GM21367 (cell line): ENCODE data around the gene UNC13C.
"Not testable (repeated sequence)": the region's sequence is repeated elsewhere in the genome, so short reads cannot be mapped to it uniquely, and the experiment has no call there.

Experiments used
- ATAC-seq: cut with Tn5 transposase; IDR thresholded peaks from one replicate; pipeline ENCODE4 v1.9.1; 2021; ENCODE audit not compliant: unreplicated experiment

The UNC13C gene

DNA sequence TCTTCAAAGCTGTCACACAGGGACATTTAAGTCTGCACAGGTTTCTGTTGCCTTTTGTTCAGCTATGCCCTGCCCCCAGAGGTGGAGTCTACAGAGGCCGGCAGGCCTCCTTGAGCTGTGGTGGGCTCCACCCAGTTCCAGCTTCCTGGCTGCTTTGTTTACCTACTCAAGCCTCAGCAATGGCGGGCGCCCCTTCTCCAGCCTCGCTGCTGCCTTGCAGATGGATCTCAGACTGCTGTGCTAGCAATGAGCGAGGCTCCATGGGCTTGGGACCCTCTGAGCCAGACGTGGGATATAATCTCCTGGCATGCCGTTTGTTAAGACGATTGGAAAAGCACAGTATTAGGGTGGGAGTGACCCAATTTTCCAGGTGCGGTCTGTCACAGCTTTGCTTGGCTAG lies 472.0 kb downstream of the UNC13C start:
- not testable (repeated sequence) for ATAC-seq

DNA sequence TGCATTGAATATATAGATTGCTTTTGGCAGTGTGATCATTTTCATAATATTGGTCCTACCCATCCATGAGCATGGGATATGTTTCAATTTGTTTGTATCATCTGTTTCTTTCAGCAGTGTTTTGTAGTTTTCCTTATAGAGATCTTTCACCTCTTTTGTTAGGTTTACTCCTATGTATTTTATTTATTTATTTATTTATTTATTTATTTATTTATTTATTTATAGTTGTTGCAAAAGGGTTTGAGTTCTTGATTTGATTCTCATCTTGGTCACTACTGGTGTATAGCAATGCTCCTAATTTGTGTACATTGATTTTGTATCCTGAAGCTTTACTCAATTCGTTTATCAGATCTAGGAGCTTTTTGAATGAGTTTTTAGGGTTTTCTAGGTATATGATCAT lies 478.2 kb downstream of the UNC13C start:
- no peak for ATAC-seq

DNA sequence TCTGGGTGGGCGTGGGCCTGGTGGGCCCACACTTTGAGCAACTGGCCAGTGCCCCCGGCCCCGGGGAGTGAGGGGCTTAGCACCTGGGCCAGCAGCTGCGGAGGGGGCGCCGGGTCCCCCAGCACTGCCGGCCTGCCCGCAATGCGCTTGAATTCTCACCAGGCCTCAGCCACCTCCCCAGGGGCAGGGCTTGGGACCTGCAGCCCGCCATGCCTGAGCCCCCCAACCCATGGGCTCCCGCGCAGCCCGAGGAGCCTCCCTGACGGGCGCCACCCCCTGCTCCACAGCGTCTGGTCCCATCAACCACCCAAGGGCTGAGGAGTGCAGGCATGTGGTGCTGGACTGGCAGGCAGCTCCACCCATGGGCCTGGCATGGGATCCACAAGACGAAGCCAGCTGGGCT lies 484.3 kb downstream of the UNC13C start:
- ATAC-seq = no peak

DNA sequence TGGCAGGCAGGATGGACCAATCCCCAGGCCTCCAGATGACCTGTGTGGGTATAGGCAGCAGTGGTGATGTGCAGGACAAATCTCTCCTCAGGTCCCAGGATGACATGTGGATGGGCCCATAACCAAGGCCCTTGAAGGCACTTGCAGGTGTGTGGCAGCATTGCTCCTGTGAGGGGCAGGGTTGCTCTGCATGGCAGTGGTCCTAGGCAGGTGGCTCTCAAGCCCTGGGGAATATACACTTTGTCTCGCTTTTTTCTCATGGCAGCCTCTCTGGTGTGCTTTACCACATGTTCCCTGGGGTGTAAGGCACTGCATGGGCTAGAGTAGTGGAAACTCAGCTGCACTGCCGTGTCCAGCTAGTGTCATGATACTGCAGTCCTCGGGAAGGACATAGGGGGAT lies 503.6 kb downstream of the UNC13C start:
- ATAC-seq = no peak

DNA sequence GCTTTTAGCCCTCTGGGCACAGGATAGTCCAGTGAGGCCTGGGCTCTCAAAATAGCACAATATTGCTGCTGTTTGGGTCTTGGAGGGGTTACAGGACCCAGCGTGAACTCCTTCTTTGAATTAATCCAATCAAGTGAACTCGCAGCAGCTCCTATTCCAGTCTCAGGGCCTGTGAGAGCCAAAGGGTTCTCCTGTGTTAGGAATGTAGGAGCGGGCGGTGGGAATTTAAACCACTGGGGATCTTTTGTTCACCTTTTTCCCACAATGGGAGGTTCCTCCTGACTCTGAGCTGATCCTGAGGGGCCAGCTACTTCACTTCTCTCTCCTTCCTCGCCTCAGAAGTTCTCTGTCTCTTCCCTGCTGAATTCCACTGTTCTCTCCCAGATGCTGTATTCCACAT lies 504.0 kb downstream of the UNC13C start:
- ATAC-seq = no peak

DNA sequence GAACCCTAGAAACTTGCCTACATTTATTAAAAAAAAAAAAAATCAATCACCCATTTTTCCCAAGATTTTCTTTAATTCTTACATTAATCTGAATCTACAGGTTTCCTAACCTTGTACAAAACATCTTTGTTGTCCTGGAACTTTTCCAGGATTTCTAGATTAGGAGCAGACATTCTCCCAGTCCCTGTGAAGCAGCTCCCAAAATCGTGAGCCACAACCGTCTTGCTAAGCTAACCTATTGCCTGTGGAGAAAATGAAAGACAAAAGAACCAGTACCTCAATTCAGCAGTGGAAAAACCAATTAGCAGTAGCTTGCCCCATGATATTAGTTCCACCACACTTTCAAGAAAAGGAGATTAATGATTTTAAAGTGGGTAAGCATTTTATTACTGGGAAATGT lies 522.1 kb downstream of the UNC13C start:
- no peak for ATAC-seq

DNA sequence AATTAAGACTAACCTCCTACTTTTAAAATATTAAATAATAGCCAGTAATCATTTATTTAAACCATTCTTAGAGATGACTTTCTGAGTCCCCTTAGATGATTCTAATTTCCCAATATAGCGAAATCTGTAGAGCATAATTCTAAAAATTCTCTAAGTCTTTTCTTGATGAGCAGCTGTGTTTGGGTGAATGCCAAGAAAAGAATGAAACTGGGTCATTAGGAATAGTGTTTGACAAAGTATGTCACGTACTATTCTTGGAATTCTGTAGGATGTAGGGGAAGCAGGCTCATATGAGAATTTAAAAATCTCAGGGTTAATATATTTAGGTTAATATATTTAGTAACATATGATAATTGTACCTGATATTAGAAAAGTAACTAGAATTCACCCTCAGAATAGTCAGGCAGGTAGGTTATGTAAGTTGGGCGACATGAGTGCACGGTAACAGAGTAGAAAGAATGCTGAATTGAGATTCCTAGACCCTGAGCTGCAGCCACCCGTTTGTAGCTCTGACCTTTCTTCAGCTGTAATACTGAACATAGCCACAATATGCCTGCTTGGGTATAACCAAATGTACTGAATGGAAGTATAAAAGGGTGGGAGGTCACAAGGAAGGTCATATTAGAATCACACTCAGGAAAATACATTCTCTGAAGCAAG lies 524.3 kb downstream of the UNC13C start:
- no peak for ATAC-seq

DNA sequence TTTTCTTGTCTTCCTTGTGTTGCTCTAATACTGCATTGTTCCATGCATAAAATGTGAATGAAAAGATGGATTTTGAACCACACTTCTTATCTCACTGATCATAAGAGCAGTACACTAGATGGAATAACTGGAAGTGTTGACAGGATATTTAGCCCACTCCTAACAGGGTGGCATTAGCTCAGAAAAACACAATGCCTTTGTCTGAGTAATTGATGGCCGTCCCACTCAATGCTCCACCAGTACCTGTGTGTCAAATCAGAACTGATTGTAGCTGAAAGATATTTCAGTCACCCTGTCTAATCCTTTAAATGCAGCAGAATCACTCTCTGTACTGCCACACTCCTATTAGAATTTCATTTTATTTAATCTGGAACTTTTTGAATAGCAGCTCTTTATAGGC lies 526.5 kb downstream of the UNC13C start:
- ATAC-seq = no peak

DNA sequence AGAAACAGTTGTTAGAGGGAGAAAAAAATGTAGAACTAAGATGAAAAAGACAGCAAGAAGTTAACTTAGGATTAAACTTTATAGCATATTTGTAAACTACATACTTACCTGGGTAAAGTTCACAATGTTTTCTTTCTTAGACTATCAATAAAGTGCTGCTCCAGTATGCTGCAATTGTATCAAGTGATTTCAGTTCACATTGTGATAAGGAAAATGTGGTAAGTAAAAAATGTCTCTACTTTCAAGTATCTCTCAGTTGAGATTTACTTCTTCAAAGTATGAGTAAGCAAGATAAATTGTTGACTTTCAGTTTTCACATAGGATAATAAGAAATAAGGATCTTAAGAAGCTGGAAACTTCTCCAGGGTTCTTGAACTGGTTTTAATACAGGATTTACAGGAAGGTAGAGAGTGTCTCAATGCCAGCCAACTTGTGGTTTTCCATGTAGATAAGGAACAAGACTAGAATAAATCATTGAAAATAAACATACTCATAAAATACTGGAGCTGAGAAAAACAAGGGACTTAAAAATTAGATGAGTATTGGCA lies 528.8 kb downstream of the UNC13C start:
- no peak for ATAC-seq

DNA sequence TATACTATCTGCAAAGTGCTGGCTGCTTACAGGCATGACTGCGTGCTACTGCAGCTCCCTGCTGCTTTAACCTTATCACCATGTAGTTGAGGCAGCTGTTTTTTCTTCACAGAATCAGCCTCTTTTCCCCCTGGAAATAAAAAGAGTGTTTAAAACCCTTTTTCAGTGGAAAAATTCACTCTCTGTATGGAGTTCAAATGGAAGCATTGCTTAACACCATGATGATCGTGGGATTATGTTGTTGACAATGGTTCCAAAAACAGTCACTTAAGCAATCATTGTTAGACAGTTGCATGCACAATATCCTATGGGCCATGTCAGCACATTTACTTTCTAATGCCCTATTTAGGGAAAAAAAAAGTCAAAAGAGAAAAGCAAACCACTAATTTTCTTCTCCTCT lies 536.4 kb downstream of the UNC13C start:
- no peak for ATAC-seq

DNA sequence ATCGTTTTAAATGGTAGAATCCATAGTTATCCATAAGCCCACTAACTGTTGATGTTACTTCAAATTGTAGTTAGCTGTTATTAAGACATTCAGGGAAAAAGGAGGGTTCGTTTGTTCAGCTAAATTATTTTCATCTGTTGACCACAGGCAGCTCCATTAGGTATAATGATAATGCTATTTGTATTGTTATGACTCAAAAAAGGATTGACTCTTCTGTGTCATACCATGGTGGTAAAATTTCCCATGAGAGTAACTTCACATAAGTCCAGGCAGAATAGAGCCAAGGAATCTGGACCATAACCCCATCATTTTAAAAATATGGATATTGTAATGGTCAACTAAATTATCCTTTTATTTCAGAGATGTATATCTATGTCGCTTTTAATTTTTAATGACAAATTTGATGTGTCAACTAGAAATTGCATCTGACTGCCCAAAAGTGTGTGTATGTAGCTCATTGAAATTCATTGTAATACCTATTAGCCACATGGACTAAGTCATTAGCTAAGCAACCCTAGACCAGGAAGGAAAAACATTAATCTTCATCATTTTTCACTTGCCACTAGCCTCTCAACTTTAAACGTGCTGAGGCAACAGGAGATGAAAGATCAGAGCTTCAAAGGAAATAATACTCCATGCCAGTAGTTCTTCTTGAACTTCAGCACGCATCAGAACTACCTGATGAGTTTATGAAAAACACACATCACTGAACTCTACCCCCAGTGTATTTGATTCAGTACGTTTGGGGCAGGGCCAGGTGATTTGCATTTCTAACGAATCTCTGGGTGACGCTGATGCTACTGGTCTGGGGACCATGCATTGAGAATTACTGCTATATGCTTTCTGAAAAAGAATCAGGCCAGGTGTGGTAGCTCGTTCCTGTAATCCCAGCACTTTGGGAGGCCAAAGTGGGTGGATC lies 537.7 kb downstream of the UNC13C start:
- ATAC-seq = no peak

DNA sequence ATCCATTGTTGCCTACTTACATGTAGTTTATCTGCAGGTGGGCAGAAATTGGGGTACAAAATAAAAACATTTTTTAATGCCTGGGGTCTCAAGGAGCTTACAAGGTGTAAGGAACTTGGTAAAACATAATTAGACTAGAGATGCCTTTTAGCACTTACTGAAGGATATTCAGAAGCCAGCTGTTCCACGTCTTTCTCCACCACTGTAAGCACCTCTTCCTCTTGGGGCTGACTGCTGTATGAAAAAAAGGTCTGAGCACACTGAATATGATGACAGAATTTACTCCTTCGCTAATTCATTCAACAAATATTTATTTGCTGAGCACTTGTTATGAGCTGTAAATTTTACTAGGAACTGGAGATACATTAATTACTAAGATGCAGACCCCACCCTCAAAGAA lies 539.1 kb downstream of the UNC13C start:
- no peak for ATAC-seq

DNA sequence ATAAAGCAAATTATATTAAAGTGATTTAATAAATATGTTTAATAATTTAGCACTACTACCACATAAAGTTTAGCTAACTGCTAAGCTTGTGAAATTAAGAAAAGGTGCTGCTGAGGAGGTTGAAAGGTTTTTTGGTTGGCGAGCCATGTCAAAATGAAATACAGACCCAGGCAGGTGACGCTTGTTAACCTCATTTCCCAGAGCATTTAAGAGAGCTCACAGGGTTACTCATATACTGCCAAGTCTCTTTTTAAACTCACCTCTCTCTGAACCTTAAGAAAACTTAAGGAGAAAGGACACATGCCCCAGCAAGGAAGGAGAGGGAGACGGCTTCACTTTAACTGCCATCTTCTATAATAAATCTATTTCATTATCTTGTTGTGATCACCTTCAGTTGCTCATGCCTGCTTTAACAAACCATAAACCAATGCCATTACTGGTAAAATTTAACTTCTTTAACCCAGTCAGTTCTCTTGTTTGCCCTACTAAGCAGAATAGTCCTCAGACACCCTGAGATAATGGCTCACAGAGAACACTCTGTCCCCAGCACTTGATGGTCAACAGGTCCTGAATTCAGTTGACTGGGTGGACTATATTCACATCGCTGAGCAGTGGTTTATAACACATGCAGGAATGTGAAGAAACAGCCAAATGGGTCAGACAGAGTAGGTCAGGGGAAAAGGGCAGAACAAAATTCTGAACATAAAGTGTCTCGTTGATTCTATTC lies 540.1 kb downstream of the UNC13C start:
- ATAC-seq = no peak

DNA sequence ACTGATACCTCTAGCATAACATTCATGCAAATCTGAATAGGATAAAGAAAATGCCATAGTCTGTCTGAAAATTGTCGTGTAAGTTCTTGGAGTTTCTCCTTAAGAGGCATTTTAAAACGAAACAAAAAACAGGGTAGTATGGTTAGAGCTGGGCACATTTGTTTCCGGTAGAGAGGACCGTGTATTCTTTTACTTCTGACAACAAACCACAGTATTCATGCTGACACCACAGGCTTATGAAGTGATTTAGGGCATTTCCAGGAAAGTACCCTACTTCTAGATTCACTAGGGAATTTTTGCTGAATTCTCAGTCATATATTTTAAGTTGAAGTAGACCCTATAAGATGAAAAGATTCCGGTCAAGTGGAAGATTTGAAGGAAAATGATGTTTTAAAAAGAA lies 541.3 kb downstream of the UNC13C start:
- ATAC-seq = peak; percentile 79

DNA sequence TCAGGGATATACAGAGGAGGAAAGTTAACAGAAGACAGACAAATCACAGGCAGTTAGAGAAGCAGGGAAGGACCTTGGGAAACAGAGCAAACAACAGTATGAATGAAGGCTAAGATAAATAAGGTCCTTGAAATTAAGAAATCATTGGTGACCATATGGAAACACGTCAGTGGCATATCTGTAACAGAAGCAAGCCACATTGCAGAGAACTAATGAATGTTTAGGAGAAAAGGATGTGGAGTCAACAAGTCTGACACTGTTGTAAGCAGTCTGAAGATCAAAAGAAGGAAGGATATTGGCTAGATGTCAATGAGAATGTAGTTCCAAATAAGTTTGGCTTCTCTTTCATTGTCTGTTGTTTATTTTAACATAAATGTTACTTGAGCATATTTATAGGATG lies 542.4 kb downstream of the UNC13C start:
- no peak for ATAC-seq

DNA sequence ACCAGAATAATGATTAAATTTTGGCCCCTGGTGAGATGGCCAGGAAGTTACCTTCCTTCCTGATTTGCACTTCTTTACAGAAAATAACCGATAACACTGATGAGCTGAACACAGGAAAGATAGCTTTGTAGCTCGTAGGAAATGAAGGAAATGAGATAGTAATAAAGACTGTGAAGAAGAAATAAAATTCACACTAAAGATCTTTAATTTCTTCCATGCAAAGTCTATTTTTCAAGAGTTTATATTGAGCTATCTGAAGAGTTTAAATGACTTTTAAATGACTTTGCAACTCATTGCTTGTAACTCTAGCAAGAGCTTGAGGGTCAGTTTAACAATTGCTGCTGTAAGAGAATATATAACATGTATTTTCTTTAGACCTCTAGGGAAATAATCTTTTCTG lies 543.0 kb downstream of the UNC13C start:
- ATAC-seq = no peak

DNA sequence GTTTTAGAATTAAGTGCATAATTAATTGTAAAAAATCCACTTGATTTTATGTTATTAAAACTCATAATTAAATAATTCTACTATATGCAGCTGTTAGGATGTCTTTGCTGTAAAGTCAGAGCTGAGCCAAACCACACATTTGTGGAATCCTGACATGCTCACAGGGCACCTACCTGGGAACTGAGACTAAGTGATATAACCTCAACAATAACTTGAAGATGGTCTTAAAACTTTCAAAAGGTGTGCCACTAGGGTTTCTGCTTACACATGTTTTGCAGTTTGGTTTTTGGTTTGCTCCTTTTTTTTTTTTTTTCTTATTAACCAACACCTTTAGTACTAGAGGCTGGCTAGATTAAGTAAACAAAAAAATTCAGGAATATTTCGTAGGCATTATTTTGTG lies 549.8 kb downstream of the UNC13C start:
- no peak for ATAC-seq

DNA sequence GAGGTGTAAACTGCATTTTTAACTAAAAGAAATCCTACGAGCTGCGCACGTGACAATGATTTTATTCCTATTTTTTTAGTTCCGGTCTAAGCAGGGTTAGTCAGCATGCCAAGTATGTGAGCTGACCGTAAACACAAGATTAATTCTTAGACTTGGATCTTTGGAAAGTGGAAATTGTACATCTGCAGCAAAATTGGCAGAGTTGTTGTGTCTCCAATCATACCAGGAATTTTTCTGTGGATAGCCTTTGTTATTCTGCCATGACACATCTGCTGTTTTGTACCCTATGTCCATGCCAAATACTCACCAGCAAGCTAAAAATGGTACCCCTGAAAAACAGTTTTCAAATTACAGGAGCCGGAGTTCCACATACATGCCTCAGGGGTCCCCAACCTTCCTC lies 562.5 kb downstream of the UNC13C start:
- ATAC-seq = no peak

DNA sequence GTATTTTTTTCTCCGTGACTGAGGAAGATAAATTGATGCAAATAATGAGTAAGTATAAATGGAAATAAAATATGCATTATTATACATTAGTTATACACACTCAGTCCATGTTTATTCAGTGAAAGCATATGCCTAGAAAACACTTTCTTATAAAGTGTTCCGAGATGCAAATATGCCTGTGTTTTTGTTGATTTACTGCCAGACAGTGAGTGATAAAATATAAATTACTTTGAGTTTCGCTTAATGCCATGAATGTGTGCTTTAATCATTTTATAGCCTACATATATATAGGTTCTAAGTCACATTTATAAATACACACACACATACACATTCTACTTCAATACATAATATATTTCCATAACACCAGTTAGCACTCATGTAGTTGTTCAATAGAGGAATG lies 569.2 kb downstream of the UNC13C start:
- no peak for ATAC-seq

DNA sequence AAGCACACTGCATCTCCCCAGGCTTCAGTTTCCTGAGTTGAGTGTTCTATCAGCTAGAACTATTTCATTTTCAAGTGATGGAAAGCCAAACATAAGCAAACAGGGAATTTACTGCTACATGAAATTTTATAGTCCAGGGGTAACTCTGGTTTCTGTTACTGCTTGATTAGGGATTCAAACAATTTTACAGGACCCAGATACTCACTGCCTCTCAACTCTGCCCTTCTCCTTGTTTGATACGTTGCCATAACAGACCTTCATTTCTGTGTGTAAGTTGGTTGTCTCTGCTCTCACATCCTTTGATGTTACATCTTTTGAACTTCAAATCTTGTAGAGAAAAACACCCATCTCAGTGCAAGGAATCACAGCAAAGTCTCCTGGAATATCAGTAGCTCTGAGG lies 572.7 kb downstream of the UNC13C start:
- no peak for ATAC-seq

DNA sequence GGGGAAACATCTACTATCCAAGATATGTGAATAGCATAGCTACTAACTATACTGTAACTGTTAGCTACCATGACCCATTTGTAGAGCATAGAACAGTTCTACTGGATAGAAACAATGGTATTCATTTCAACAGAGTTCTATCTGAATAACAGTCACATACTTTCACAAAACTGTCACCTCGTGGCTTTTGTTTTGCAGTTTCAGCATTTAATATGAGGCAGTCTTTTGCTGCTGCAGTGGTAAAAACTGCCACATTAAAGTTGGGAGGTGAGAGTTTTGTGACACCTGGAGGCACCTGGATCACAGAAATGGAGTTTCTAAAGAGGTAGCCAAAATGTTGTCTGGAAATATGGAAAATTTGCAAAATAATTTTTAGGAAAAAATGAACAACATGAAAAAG lies 578.0 kb downstream of the UNC13C start:
- no peak for ATAC-seq
